B cell (primary cell): Measurements from ENCODE around the gene COQ4. TPM values are rescaled to one million over a fixed set of nuclear protein-coding genes. Genes with fewer than 3 reads are reported as not detected.

Experiments used
- ATAC-seq: fragments of 200-7000 bp; cut with Tn5 transposase; one replicate; pipeline ENCODE4 v1.10.0; 2021; ENCODE audit warnings: low read depth, mild to moderate bottlenecking, moderate number of reproducible peaks, moderate library complexity
- CTCF ChIA-PET: fragments of 350-600 bp; sonication (Branson Sonifier 250); formaldehyde crosslinking; loops from one replicate; lab custom pipeline; 2021; ENCODE audit warnings: antibody characterized with exemption, inconsistent platforms; lab: Charles Lee
- POLR2A ChIA-PET: fragments of 350-600 bp; sonication (Branson Sonifier 250); formaldehyde crosslinking; loops from one replicate; lab custom pipeline; 2021; ENCODE audit warnings: antibody characterized with exemption; lab: Charles Lee
- DNase-seq: peaks from one replicate; pipeline ENCODE4 v3.0.0; 2013
- H2AFZ ChIP-seq: 2 replicates; pipeline ENCODE4 v1.6.1; 2012; ENCODE audit warnings: mild to moderate bottlenecking, low read depth, low read length; ENCODE audit not compliant: insufficient read depth, poor library complexity, severe bottlenecking
- H3K27ac ChIP-seq, 2 donors: 1 replicate in 1 of 2; 2 replicates in 1 of 2; pipeline ENCODE4 v1.5.1; 2012 to 2013; ENCODE audit warnings: low read length in 2 of 2, mild to moderate bottlenecking in 2 of 2, moderate library complexity in 1 of 2
- H3K27me3 ChIP-seq, 4 experiments: fragments of 200-600 bp in 1 of 4; sonication (generic) in 1 of 4; replicated peaks in 1 of 4; 1 replicate in 2 of 4; 2 replicates in 2 of 4; pipeline versions ENCODE4 v1.6.1 to v1.7.0; 2013 to 2016; ENCODE audit warnings: low read length in 3 of 4, mild to moderate bottlenecking in 2 of 4, mixed read lengths in 1 of 4, moderate library complexity in 1 of 4; ENCODE audit not compliant: insufficient read depth in 4 of 4, control insufficient read depth in 3 of 4; ENCODE audit errors: control extremely low read depth in 1 of 4
- H3K36me3 ChIP-seq, 2 experiments: replicated peaks in 1 of 2; 1 replicate in 1 of 2; 2 replicates in 1 of 2; pipeline versions ENCODE4 v1.6.1 to v1.7.1; 2013; ENCODE audit warnings: low read length in 1 of 2; ENCODE audit not compliant: insufficient read depth in 2 of 2, control insufficient read depth in 1 of 2; ENCODE audit errors: control extremely low read depth in 1 of 2, extremely low read depth in 1 of 2
- H3K4me1 ChIP-seq, 2 donors: fragments of 200-600 bp in 1 of 2; sonication (generic) in 1 of 2; 1 replicate in 1 of 2; 2 replicates in 1 of 2; pipeline versions ENCODE4 v1.5.1 to v1.6.1; 2013 to 2017; ENCODE audit warnings: low read length in 2 of 2; ENCODE audit not compliant: control insufficient read depth in 2 of 2, insufficient read depth in 2 of 2
- H3K4me2 ChIP-seq: replicated peaks from 2 replicates; pipeline ENCODE3; 2012; ENCODE audit warnings: mild to moderate bottlenecking, low read depth, low read length; ENCODE audit not compliant: poor library complexity, severe bottlenecking
- H3K4me3 ChIP-seq, 5 experiments: fragments of 200-600 bp in 1 of 5; sonication (generic) in 1 of 5; 1 replicate in 3 of 5; 2 replicates in 2 of 5; pipeline versions ENCODE4 v1.5.1 to v1.7.0; 2011 to 2016; ENCODE audit warnings: low read length in 4 of 5, mild to moderate bottlenecking in 4 of 5, low read depth in 2 of 5, control low read depth in 1 of 5, moderate library complexity in 1 of 5; ENCODE audit not compliant: insufficient read depth in 1 of 5; ENCODE audit errors: control extremely low read depth in 1 of 5, extremely low read depth in 1 of 5
- H3K79me2 ChIP-seq: fragments of 200-600 bp; sonication (generic); one replicate; pipeline ENCODE4 v1.6.0; 2016; ENCODE audit warnings: low read length; ENCODE audit not compliant: control insufficient read depth, insufficient read depth
- H3K9ac ChIP-seq: fragments of 200-600 bp; sonication (generic); 2 replicates; pipeline ENCODE4 v1.6.1; 2017; ENCODE audit warnings: mild to moderate bottlenecking, low read length, moderate library complexity
- H3K9me3 ChIP-seq, 3 donors: one replicate each; pipeline versions ENCODE4 v1.6.1 to v1.7.1; 2013; ENCODE audit warnings: low read length in 2 of 3; ENCODE audit not compliant: control insufficient read depth in 2 of 3, insufficient read depth in 1 of 3; ENCODE audit errors: control extremely low read depth in 1 of 3
- H4K20me1 ChIP-seq: 2 replicates; pipeline ENCODE4 v1.6.0; 2012; ENCODE audit warnings: mild to moderate bottlenecking, low read length; ENCODE audit not compliant: insufficient read depth, control insufficient read depth, poor library complexity, severe bottlenecking
- H3K27ac Mint-ChIP-seq: one replicate; pipeline ENCODE4 v1.8.0; 2021; ENCODE audit warnings: mixed read lengths
- H3K27me3 Mint-ChIP-seq: one replicate; pipeline ENCODE4 v1.8.0; 2021; ENCODE audit warnings: mixed read lengths
- H3K4me1 Mint-ChIP-seq: one replicate; pipeline ENCODE4 v1.8.0; 2021; ENCODE audit warnings: mixed read lengths
- H3K4me3 Mint-ChIP-seq: one replicate; pipeline ENCODE4 v1.8.0; 2021; ENCODE audit warnings: mixed read lengths
- H3K9me3 Mint-ChIP-seq: one replicate; pipeline ENCODE4 v1.8.0; 2022; ENCODE audit warnings: mixed read lengths; ENCODE audit not compliant: insufficient read depth
- EZH2 ChIP-seq: IDR thresholded peaks from 2 replicates; pipeline ENCODE4 v1.6.1; 2012; ENCODE audit warnings: borderline replicate concordance, low read depth, mild to moderate bottlenecking, moderate library complexity, low read length; ENCODE audit not compliant: insufficient read depth, poor library complexity, severe bottlenecking
- WGBS: methylation state at CpG from one replicate; pipeline ENCODE4 v1.1.5; 2013; ENCODE audit warnings: missing lambda C conversion rate; ENCODE audit not compliant: insufficient coverage; 5-methylcytosine and 5-hydroxymethylcytosine counted together
- intact Hi-C: fragments of 100-400 bp; cut with micrococcal nuclease; formaldehyde crosslinking; loops from one replicate; pipeline ENCODE4 v1.10.0; 2022
- polyA plus RNA-seq: library from polyadenylated mRNA; depleted of rRNA; stranded (reverse); fragments of >200 nt; gene quantifications from 2 replicates; pipeline ENCODE4 v1.2.3, GENCODE V29; 2012
- total RNA-seq, 2 donors: library from RNA; stranded (reverse); fragments of 120-200 nt in 1 of 2; gene quantifications; 1 replicate in 1 of 2; 2 replicates in 1 of 2; pipeline versions ENCODE4 v1.2.3 to v1.2.4, GENCODE V29; 2013 to 2022
- TF ChIP-seq, protein P1 (sequence below): fragments of 200-600 bp; IDR thresholded peaks from one replicate; pipeline ENCODE4 v1.8.0; 2022; ENCODE audit warnings: antibody characterized with exemption, mild to moderate bottlenecking

Gene COQ4
- total and polyA plus RNA-seq, 2 donors (not counting 1 experiment from before 2014, with no cell fraction given), result 54.9 to 62.8 TPM

DNA sequence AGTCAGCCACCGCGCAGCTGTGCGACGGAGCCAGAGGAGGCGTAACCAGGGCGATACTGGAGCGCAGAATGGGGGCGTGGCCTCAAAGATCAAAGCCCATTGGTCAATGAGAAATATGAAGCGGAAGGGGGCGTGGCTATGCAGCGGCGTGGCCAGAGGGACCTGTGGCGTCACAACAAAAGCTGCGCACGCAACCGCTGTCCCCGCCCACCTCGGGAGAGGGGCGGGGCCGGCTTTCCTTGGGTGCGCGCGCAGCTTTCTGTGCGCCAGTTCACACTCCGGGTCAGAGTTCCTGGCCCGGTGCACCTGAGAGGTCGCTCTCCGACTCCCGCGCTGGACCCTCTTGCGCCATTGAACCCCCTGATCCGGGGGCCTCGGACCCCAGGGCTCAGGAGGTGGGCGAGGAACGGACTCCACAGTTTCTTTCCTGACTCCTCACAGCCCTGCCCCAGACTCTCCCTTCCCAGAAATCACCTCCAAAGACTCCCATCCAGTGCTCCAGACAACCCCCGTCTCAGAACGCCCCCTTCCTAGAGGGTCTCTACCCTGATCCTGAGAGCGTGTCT, 46.5 kb upstream of the COQ4 start, which contains the start of gene SWI5:
TSS of gene SWI5 (plus strand) at position 269 of the 566 bp plus-strand sequence.
- Mint-ChIP-seq H3K4me1 (peaks cover 23% of the 10 kb centered on the region), H3K27ac (peak within 1 kb of the TSS; percentile 97), H3K27me3 (no peaks in the 10 kb centered on the region), H3K4me3 (peak within 1 kb of the TSS; percentile 96), H3K9me3 (no peaks in the 10 kb centered on the region)
- Histone ChIP-seq H3K79me2 (peaks cover 26% of the 10 kb centered on the region), H3K27ac (peak within 1 kb of the TSS; percentile 81 to 92), H3K4me3 (peak within 1 kb of the TSS; percentile 61 to 99 (median 87)), H3K36me3 (peaks cover 0 to 12% of the 10 kb centered on the region in 2 experiments), H4K20me1 (no peaks in the 10 kb centered on the region), H3K9ac (peak within 1 kb of the TSS; percentile 96), H2AFZ (peak within 1 kb of the TSS; percentile 99), H3K27me3 (no peaks in the 10 kb centered on the region), H3K9me3 (no peaks in the 10 kb centered on the region), H3K4me2 (peak within 1 kb of the TSS; percentile 100), H3K4me1 (peaks cover 14 to 20% of the 10 kb centered on the region in 2 donors)
- ChIA-PET CTCF (interaction anchor here (0.5 to 1.2 kb wide), 4 partner anchors 21 to 335 kb away, joined by 3 to 5 read pairs (median 4); partner anchors contain the start of gene URM1), POLR2A (interaction anchor here (0.6 to 1.1 kb wide), 7 partner anchors 26 to 1052 kb away, joined by 3 to 9 read pairs (median 3); partner anchors contain the start of genes TRUB2 and URM1)
- intact Hi-C loops, result loop anchor here (1.0 to 10.0 kb wide), 3 partner anchors 26 to 821 kb away; partner anchors contain the start of genes COQ4, LRSAM1, RPL12 and TRUB2
- no peak for TF ChIP-seq EZH2
- TF ChIP-seq, protein P1, sequence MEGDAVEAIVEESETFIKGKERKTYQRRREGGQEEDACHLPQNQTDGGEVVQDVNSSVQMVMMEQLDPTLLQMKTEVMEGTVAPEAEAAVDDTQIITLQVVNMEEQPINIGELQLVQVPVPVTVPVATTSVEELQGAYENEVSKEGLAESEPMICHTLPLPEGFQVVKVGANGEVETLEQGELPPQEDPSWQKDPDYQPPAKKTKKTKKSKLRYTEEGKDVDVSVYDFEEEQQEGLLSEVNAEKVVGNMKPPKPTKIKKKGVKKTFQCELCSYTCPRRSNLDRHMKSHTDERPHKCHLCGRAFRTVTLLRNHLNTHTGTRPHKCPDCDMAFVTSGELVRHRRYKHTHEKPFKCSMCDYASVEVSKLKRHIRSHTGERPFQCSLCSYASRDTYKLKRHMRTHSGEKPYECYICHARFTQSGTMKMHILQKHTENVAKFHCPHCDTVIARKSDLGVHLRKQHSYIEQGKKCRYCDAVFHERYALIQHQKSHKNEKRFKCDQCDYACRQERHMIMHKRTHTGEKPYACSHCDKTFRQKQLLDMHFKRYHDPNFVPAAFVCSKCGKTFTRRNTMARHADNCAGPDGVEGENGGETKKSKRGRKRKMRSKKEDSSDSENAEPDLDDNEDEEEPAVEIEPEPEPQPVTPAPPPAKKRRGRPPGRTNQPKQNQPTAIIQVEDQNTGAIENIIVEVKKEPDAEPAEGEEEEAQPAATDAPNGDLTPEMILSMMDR, result no peak
- ATAC-seq (peak; percentile 93), DNase-seq (peak; percentile 100)
- under 1% methylated on average over 38 of the region's 38 CpGs for WGBS
